Gastroesophageal sphincter (tissue), 3 donors: ENCODE data around the gene MPHOSPH8.

Experiments used
- EP300 ChIP-seq: sonication (generic); formaldehyde crosslinking; IDR thresholded peaks from one replicate; pipeline ENCODE4 v1.6.1; 2017; ENCODE audit warnings: antibody characterized with exemption, mild to moderate bottlenecking
- POLR2A ChIP-seq, 2 donors: fragments of 450-650 bp; IDR thresholded peaks; one replicate each; pipeline ENCODE4 v1.6.1; 2017; ENCODE audit warnings: antibody characterized with exemption in 2 of 2, mild to moderate bottlenecking in 2 of 2, moderate library complexity in 1 of 2
- POLR2AphosphoS5 ChIP-seq: sonication (generic); formaldehyde crosslinking; IDR thresholded peaks from one replicate; pipeline ENCODE4 v1.6.1; 2017; ENCODE audit warnings: antibody characterized with exemption
- TF ChIP-seq, protein P1 (sequence below), 4 experiments: fragments of 200-600 bp in 2 of 4; fragments of 450-650 bp in 2 of 4; sonication (generic) in 1 of 4; IDR thresholded peaks; one replicate each; pipeline ENCODE4 v1.5.1; 2017 to 2019; ENCODE audit warnings: antibody characterized with exemption in 4 of 4, mild to moderate bottlenecking in 2 of 4, moderate library complexity in 2 of 4

DNA sequence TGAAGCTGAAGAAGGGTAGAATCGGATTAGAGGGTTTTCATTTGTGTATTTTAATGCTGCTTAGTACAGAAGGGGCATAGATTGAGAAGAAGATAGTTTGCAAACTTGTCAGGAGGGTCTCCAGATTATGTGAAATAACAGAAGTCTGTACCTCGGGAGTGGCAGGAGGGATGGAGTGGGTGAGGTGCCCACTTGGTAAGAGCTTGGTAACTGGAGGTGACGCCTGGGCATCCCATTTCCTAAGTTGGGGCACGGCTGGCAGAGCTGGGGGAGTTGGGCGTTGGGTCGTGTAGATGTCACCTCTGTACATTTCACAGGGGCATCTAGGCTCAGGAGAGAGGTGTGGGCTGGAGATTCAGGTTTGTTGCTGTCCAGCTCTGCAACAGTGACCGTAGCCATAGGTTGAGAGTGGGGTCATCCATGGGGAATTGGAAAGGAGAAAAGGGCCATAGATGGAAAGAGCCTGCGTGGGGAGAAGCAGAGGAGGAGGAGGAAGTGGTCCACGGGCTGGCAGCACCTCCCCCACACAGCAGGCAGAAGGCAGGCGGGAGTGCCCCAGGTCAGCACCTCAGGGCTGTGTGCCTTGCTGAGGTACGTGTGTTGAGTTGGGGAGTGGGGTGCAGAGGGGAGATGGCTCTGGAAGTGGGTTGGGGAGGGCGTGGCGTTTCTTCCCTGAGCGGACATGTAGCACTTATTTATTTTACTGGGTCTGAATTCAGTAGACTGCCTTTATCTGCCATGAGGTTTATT is 31.2 kb downstream of the MPHOSPH8 start:
- TF ChIP-seq, protein P1, sequence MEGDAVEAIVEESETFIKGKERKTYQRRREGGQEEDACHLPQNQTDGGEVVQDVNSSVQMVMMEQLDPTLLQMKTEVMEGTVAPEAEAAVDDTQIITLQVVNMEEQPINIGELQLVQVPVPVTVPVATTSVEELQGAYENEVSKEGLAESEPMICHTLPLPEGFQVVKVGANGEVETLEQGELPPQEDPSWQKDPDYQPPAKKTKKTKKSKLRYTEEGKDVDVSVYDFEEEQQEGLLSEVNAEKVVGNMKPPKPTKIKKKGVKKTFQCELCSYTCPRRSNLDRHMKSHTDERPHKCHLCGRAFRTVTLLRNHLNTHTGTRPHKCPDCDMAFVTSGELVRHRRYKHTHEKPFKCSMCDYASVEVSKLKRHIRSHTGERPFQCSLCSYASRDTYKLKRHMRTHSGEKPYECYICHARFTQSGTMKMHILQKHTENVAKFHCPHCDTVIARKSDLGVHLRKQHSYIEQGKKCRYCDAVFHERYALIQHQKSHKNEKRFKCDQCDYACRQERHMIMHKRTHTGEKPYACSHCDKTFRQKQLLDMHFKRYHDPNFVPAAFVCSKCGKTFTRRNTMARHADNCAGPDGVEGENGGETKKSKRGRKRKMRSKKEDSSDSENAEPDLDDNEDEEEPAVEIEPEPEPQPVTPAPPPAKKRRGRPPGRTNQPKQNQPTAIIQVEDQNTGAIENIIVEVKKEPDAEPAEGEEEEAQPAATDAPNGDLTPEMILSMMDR (IDR thresholded peaks at IDR 0.05): no peak
- TF ChIP-seq POLR2A (IDR thresholded peaks at IDR 0.05) (no peak), EP300 (no peak), POLR2AphosphoS5 (no peak)
